Measurements from ENCODE around the gene CLASP1.

- TF ChIP-seq CTCF (IDR thresholded peaks at IDR 0.05; ENCODE audit: insufficient read depth, low read length) (no peak), POLR2AphosphoS5 (IDR thresholded peaks at IDR 0.05; ENCODE audit: low read depth) (no peak), GABPA (IDR thresholded peaks at IDR 0.05; ENCODE audit: low read depth) (no peak)
These were observed 303.4 kb downstream of the CLASP1 start for GRCh38 chr2:121345887-121346286.

Measured in HL-60 (cell line).